ENCODE measurements around the gene ITM2C.

ITM2C gene

GRCh38 chr2:230922951-230923717, 58.4 kb downstream of the ITM2C start:
- in situ Hi-C loops (cut with MboI; ENCODE audit: low sequenced_read_pairs) = no loop called here

- in situ Hi-C loops (cut with MboI; ENCODE audit: low sequenced_read_pairs) = no loop called here
Observed at GRCh38 chr2:230924092-230924469, 59.3 kb downstream of the ITM2C start.

GRCh38 chr2:230924470-230925341, 60.0 kb downstream of the ITM2C start, which contains the start of gene GPR55:
Gene GPR55 (minus strand): TSS chr2:230925242. CDS start chr2:230910962, 14,280 bp downstream.
- in situ Hi-C loops (cut with MboI; ENCODE audit: low sequenced_read_pairs) = no loop called here

GRCh38 chr2:230925443-230925878, 60.7 kb downstream of the ITM2C start:
- in situ Hi-C loops (cut with MboI; ENCODE audit: low sequenced_read_pairs) = no loop called here

GRCh38 chr2:230925879-230926765, 61.4 kb downstream of the ITM2C start:
- in situ Hi-C loops (cut with MboI; ENCODE audit: low sequenced_read_pairs) = no loop called here

- in situ Hi-C loops (cut with MboI; ENCODE audit: low sequenced_read_pairs) = no loop called here
Observed at GRCh38 chr2:230927711-230928341, 63.1 kb downstream of the ITM2C start.
